NCI-H1048 (cell line): ENCODE measurements around the gene HIC1.

Source experiments
- DNase-seq: peaks from one replicate; lab custom pipeline; 2025; lab: John Stamatoyannopoulos, UW

Gene HIC1

DNA sequence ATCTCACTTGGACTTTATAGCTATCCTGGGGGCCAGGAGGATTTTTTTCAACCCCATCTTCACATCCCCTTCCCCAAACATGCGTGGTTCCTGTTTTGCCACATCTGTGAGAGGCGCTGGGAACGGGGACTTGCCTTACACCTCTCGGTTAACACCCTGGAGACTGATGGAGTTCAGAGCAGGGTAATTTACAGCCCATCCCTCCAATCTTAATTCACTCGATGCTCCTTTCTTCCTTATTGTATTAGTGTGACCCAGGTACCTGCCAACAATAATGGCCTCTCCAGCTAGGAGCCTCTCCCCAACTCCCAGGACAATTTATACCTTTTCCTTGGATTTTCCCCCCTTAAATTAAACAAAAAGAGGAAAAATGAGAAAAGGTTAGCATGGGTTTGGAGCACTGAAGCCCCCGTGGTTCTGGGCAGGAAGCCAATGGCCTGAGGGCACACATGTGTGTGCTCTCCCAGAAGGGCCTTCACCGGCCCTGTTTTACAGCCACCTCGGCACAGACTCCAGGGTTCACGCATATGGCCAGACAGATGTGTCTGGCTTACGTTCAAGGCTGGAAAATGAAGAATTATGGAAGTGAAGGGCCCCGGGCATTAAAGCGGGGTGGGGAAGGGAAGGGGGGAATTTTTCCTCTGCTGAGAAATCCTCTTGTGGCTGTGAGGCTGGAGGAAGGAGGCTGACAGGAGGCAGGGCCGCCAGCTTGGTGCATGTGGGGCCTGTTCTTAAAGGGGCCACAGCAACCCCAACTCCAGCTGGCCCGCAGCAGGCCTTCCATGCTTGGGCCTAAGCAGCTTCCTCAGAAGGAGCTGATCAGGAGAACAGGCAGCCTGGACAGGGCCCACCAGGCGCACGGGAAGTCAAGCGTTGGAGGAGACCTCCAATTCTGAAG lies 21.4 kb downstream of the HIC1 start:
- no peak for DNase-seq

- no peak for DNase-seq
Measured at GRCh38 chr17:2077040-2077439, 22.1 kb downstream of the HIC1 start.

DNA sequence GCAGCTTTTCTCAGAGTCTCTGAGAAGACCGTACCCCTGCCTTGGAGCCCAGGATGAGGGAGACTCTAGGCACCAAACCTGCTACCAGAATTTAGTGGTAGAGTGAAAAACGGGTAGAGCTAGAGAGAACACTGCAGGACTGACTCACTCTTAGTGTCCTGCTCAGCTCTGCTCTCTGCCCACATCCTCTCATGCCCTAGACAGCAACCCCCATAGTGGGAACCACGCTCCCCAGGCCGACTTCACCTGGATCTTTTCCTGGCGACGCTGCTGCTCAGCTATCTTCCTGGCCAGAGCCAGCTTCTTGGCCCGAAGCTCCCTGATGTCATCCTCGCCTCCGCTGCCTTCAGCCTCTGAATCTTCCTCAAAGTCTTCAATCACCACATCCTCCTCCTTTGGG lies 26.7 kb downstream of the HIC1 start:
- DNase-seq: no peak

GRCh38 chr17:2082003-2082781 lies 27.3 kb downstream of the HIC1 start:
- no peak for DNase-seq

DNA sequence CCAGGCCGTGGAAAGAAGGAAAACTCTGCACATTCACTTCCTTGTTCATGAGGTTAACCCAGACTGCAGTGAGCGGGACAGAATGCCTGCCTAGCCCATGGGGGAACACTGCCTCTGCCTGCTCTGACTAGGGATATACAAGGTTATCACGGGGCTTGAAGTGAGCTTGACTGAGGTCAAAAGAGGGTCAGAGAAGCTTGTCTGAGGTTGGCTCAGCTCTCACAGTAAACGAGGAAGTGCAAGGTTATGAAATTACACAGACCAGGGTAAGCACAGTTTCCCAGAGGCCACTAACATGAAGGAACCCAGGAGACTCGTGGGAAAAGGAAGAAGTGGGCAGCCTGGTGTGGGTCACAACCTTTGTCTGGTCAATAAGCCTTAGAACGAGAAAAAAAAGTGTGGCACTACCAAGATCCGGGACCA lies 28.7 kb downstream of the HIC1 start:
- no peak for DNase-seq

DNA sequence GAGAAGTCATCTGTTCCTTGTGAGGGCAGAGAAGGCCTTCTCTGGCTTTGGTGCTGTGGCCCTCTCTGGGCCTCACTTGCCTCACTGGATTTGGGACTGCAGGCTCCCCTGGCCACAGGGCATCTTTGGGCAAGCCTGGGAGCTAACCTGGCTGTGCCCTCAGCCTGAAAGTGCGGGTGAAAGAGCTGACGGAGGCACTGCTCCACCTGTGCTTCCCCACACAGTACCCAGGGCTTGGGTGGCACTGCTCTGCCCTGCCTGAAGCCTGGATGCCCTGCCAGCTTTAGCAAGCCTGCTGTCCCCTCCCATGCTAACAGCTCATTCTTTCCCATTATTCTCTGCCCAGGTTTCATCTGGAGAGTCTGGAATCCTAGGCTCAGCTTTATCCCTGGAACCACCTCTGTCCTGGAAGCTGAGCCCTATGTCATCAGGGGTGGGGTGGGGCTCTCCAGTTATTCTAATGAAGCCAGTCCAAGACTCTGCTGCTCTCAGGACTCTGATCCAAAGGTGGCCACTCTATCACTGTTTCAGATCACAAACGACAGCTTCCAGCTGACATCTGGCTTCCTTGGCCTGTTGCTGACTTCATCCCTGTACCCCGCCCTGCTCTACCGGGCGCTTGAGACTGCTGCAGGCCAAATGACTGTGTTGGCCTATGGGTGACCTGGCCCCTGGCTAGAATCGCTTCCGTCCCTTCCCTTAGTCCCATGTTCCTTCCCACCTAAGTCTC lies 29.3 kb downstream of the HIC1 start:
- no peak for DNase-seq

- no peak for DNase-seq
Measured at GRCh38 chr17:2084766-2085647, 30.1 kb downstream of the HIC1 start.

DNA sequence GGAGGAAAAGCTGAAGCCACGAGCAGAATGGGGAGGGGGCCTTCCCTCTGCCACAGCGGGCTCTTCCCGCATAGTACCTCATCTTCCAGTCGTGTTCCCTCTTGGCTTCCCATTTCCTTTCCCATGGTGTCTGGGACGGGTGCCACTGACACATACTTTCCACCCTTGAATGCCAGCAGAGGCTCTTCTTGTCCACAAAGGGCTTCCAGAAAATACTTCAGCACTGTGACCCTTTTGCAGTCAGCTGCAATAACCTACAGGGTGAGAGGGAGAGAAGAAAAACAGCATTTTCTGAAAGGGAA lies 30.7 kb downstream of the HIC1 start:
- no peak for DNase-seq

DNA sequence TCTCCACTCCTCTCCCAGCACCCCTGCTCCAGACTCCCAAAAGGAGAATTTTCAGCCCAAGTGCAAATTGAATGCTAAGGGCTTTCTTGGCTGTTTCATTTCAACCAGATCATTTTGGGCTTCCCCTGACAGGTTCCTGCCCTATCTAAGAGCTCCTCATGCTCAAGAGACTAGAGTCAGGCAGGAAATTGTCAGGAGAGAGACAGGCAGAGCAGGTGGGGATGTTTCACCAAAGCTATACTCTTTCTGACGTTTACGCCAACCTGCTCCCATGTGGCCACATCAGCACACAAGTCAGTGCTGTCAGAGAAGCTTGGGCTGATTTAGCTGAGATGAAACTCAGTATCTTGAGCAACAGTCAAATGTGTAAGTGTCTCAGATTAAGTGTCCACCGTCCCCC lies 31.4 kb downstream of the HIC1 start:
- no peak for DNase-seq

DNA sequence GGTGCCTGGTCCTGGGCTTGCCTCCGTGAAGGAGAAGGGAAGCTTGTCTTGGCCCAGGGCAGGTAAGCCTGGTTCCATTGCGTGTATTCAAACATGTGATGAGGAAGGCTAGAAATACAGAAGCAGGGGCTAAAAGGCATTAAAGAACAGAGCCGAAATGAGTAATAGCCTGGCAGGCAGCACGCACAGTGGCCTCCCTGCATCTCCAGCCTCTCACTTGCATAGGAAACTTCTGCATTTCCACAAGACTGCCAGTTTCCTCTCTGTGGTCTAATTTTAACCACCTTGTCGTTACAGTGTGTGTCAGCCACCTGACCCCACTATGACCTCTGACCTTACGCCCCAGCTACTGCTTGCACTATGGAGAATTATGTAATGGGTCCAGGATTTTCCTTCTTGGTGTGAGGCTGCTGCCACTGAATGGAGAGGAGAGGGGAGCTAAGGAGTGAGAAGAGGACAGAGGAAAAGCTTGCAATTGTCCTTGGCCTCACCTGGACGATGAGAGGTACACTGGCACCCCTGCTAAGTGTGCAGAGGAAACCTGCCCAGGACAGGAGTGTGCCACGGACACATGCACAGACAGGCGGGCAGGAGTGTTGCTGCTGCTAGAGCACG lies 32.8 kb downstream of the HIC1 start:
- DNase-seq: no peak

DNA sequence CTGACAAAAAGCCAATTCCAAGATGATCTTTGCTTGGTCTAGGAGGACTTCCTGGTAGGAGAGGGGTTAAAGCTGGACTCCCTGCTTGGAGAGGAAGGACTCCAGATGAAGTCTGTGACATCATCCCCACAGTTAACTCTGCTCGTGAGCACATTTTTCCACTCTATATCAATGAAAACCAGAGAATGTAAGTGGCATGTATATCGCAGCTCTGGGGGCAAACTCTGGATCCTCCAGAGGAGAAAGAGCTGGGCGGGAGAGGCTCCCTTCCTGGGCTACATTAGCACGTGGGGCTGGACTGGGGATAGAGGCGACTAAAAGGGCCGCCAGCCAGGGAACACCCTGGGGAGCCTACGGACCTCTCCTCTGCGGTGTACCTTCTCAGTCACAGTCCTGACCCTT lies 34.1 kb downstream of the HIC1 start:
- DNase-seq: no peak

DNA sequence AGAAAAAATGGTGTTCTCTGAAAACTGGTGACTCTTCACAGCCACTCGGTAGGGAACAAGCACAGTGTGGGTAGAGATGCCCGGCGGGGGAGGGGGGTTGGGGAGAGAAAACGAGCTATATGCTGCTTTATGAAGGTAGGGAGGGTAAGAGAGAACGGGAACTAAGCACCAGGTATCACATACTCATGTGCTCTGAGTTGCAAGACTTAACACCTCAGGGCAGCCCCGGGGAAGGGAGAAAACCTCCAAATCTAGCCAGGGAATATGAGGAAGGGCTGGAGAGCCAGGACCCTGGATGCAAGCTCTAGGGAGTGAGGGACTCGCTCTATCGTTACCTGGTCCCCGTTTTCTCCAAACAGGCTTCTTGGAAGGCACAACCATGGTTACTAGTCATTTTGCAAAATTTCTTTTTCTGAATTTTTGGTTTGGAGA lies 35.3 kb downstream of the HIC1 start:
- DNase-seq: no peak

DNA sequence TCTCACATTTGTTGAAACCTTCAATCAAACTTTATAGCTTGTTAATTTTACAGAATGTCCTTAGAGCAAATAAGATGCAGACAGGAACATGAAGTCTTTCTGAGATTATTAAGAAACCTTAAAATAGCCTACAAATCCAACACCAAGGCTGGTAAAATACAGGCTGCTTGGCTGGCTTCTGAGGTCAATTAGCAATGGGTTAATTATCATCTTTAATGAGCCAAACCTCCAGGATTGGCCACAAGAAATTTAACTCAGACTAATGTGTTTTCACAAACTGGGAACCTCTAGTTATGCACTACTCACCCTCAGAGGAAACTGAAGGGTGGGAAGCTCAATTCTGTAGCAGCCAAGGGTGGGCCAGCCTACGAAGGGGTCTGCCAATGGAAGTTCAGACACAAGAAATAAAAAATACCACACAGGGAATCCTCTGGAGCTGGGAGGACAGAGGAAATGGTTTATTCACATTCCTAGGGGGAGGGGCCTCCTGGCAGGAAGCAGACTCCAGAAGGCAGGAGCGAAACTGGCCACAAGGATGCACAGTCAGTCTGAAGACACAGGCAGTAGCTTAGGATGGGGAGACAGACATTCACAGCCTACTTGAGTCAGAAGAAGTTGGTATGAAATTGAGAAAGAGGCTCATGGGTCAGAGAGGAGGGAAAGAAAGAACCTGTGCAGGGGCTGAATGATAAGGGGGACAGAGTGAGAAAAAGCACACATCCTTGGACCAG lies 36.1 kb downstream of the HIC1 start:
- no peak for DNase-seq

GRCh38 chr17:2092253-2092652 lies 37.4 kb downstream of the HIC1 start:
- no peak for DNase-seq

DNA sequence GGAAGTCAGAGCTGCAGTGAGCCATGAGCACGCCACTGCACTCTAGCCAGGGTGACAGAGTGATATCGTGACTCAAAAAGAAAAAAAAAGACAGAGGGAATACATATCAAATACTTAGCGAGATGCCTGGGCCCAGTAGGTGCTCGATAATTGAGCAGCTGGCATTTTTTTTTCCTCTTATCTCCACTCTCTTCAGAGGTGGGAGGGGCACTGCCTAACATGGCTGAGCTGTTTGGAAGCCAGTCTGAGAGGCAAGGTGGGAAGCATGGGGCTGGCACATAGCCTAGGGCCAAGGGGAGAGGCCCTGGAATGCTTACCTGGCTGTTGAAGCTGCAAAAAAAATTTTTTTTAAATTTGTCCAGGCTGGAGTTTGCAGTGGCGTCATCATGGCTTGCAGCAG lies 38.4 kb downstream of the HIC1 start:
- DNase-seq: no peak

DNA sequence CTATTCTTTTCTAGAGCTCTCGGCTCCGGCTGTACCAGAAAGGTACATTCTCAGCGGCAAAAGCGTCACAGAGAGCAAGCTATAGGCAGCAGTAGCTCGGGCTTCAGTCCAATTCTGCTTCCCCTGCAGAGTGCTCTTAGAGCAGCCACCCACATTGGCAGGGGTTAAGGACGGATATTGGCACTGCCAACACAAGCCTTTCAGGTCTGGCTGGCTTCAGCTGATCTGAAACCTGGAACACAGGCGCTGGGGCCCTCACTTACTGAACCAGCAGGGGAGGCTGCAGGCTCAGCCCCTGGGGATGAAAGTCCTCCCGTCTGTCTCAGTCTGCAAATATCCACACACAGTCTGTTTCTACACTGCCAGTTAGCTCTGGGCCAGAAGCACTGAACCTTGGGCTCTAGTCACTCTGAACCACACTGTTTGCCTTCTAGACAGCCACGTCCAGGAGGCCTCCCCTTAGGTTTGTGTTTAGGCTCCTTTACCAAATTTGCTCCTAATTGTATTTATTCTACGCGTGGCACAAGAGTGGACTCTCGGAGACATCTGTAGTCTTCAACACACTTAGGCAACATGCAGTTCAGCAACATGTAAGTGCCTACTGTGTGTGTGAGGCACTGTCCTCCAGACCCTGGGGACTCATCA lies 40.1 kb downstream of the HIC1 start:
- DNase-seq: no peak

DNA sequence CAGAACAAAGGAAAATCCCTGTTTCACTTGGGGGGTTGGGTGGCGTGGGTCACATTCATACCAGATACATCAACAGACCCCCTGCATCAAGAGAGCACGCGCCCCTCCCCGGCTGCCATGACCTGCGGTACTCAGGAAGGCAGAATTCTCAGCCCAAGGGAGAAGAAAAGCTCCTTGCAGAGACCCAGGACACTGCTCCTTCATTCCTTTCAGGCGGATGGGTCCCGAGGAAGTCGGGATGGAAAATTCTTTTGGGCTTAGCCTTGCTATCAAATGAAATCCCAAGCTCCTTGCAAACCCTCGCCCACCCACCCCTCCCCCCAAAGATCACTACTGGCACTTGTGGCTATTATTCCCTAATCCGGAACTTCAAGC lies 40.6 kb downstream of the HIC1 start:
- no peak for DNase-seq

- DNase-seq: peak; percentile 63
Measured at GRCh38 chr17:2101448-2102257, 46.8 kb downstream of the HIC1 start.
